Measurements from ENCODE around the gene PAX5. TPM values are rescaled to one million over a fixed set of nuclear protein-coding genes. Genes with fewer than 3 reads are reported as not detected.

PAX5 gene
- total RNA-seq, 1 experiment from 2014 or later: 0.39 TPM

DNA sequence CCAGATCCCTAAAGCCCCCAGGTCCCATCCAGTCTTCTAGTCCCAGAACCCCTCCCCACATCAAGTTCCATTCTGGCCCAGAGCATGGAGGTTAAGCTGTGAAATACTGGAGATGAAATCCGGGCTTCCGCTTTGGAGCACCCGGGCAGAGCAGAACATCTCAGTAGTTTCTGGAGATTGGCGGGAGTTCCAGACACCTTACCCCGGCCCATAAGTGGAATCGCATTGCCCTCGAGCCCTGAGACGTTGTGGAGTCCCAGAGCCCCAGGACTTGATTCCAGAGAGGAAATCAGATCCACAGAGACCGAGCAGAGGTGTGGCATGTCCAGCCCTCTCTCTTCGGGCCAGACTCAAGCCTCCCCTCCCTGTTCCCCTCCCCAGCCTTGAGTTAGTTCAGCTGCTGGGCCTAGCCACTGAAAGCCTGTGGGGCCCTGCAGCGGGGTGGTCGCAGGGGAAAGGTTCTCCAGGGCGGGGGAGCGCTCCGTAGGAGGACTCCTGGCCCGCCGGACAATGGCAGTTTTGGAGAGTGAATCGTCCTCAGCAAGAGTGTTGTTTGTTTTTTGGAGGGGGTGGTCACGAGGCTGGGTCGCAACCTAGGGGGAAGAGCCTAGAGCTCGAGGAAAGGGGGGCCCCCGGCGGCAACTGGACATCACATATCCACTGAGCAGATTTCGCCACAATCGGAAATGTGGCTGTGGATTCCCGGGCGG, 1.0 kb upstream of the PAX5 start:
- Mint-ChIP-seq H3K36me3 (ENCODE audit: insufficient read depth in 1 of 3, low read depth in 3 of 3) (peaks cover 0 to 2% (median 0%) of the 10 kb centered on the region in 3 experiments; a peak in 1 of 7 replicates), H3K9me3 (peaks cover 0 to 6% of the 10 kb centered on the region in 2 experiments; a peak in 3 of 5 replicates), H3K4me1 (peaks cover 30 to 44% of the 10 kb centered on the region in 2 experiments), H3K27me3 (ENCODE audit: low read depth) (peaks cover 99% of the 10 kb centered on the region), H3K4me3 (peak overlapping the region; percentile 57 to 86), H3K27ac (no peak overlapping the region; a peak in 1 of 7 replicates)
- no peak overlapping the region for H2BK20ac ChIP-seq (ENCODE audit: low read depth, low read length, poor library complexity, severe bottlenecking)
- peak overlapping the region; percentile 80 for H3K4me2 ChIP-seq (ENCODE audit: insufficient read depth, insufficient read length, low read length)
- H2BK5ac ChIP-seq (ENCODE audit: insufficient read length, low read length): no peak overlapping the region
- H4K8ac ChIP-seq (replicated peaks; ENCODE audit: insufficient read length, low read depth, low read length): no peak overlapping the region
- no peak overlapping the region; the same call in 1 of the 2 replicates for H3K14ac ChIP-seq (ENCODE audit: insufficient read depth, low read length)
- H3K27me3 ChIP-seq (ENCODE audit: insufficient read depth, low read length): peaks cover 78% of the 10 kb centered on the region
- no peak overlapping the region for H3K18ac ChIP-seq (ENCODE audit: insufficient read length, low read depth, low read length)
- H3K79me2 ChIP-seq (ENCODE audit: insufficient read depth, low read length): no peaks in the 10 kb centered on the region
- H2BK120ac ChIP-seq (ENCODE audit: low read depth, low read length, poor library complexity, severe bottlenecking): no peak overlapping the region
- no peak overlapping the region for H3K56ac ChIP-seq (ENCODE audit: insufficient read length, low read depth, low read length)
- no peak overlapping the region for H3T11ph ChIP-seq (ENCODE audit: low read length)
- H2AK5ac ChIP-seq (ENCODE audit: insufficient read length, low read length): no peak overlapping the region
- no peak overlapping the region for H2BK12ac ChIP-seq (ENCODE audit: insufficient read length, low read depth, low read length)
- TF ChIP-seq, protein P1, sequence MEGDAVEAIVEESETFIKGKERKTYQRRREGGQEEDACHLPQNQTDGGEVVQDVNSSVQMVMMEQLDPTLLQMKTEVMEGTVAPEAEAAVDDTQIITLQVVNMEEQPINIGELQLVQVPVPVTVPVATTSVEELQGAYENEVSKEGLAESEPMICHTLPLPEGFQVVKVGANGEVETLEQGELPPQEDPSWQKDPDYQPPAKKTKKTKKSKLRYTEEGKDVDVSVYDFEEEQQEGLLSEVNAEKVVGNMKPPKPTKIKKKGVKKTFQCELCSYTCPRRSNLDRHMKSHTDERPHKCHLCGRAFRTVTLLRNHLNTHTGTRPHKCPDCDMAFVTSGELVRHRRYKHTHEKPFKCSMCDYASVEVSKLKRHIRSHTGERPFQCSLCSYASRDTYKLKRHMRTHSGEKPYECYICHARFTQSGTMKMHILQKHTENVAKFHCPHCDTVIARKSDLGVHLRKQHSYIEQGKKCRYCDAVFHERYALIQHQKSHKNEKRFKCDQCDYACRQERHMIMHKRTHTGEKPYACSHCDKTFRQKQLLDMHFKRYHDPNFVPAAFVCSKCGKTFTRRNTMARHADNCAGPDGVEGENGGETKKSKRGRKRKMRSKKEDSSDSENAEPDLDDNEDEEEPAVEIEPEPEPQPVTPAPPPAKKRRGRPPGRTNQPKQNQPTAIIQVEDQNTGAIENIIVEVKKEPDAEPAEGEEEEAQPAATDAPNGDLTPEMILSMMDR (conservative IDR thresholded peaks at IDR 0.05): 0 out of 3 replicates have a peak, but pooled peaks have one; percentile 19
- H3K9me3 ChIP-seq (ENCODE audit: control insufficient read depth, low read depth, low read length): no peaks in the 10 kb centered on the region
- no peak overlapping the region for H3K23ac ChIP-seq (ENCODE audit: insufficient read length, low read depth, low read length)
- H4K5ac ChIP-seq (ENCODE audit: insufficient read length, low read depth, low read length): no peak overlapping the region
- no CpG with 5 or more reads among the region's 27 CpGs for WGBS (ENCODE audit: extremely low coverage, insufficient read length, low lambda C conversion rate)
- H4K20me1 ChIP-seq (ENCODE audit: control insufficient read depth, insufficient read depth, insufficient read length): peaks cover 3% of the 10 kb centered on the region
- H3K4ac ChIP-seq (ENCODE audit: low read depth, low read length): no peak overlapping the region
- H3K79me1 ChIP-seq (ENCODE audit: insufficient read depth, low read depth, low read length, poor library complexity, severe bottlenecking): no peaks in the 10 kb centered on the region
- H3K27ac ChIP-seq (ENCODE audit: insufficient read length, low read depth, low read length): no peak overlapping the region
- H3K23me2 ChIP-seq (ENCODE audit: insufficient read length, low read depth, low read length, poor library complexity, severe bottlenecking): peaks cover 30% of the 10 kb centered on the region
- H3K9ac ChIP-seq (ENCODE audit: extremely low read depth, insufficient read length, low read length): no peak overlapping the region
- peak; percentile 58 for DNase-seq
- H2BK15ac ChIP-seq (ENCODE audit: low read depth, low read length): no peak overlapping the region
- no peaks in the 10 kb centered on the region for H3K4me1 ChIP-seq (ENCODE audit: insufficient read depth, low read length)
- no peak overlapping the region for H2AFZ ChIP-seq (ENCODE audit: low read length)
- no peak overlapping the region for H4K91ac ChIP-seq (ENCODE audit: insufficient read length, low read depth, low read length)
